ENCODE results near the gene ST6GALNAC4. TPM values are rescaled to one million over a fixed set of nuclear protein-coding genes. Genes with fewer than 3 reads are reported as not detected.
A peak's percentile ranks its signal among the peaks of the same experiment; 100 is the strongest.
"Not testable (repeated sequence)": the region's sequence is repeated elsewhere in the genome, so short reads cannot be mapped to it uniquely, and the experiment has no call there.

The ST6GALNAC4 gene
- total RNA-seq, 1 experiment from 2014 or later, result 15.4 TPM

- DNase-seq; H3K14ac ChIP-seq (ENCODE audit: insufficient read depth, low read length); H2BK12ac ChIP-seq (ENCODE audit: insufficient read length, low read depth, low read length); H3K18ac ChIP-seq (ENCODE audit: insufficient read length, low read depth, low read length); H3T11ph ChIP-seq (ENCODE audit: low read length); H4K91ac ChIP-seq (ENCODE audit: insufficient read length, low read depth, low read length); H3K9me3 ChIP-seq (ENCODE audit: control insufficient read depth, low read depth, low read length); H3K27me3 Mint-ChIP-seq (ENCODE audit: low read depth); H2BK5ac ChIP-seq (ENCODE audit: insufficient read length, low read length); H3K27ac ChIP-seq (ENCODE audit: insufficient read length, low read depth, low read length); H3K23ac ChIP-seq (ENCODE audit: insufficient read length, low read depth, low read length); H4K20me1 ChIP-seq (ENCODE audit: control insufficient read depth, insufficient read depth, insufficient read length); H2AFZ ChIP-seq (ENCODE audit: low read length); H3K56ac ChIP-seq (ENCODE audit: insufficient read length, low read depth, low read length); H3K23me2 ChIP-seq (ENCODE audit: insufficient read length, low read depth, low read length, poor library complexity, severe bottlenecking); H3K4me1 ChIP-seq (ENCODE audit: insufficient read depth, low read length); H3K27ac Mint-ChIP-seq; H3K27me3 ChIP-seq (ENCODE audit: insufficient read depth, low read length); H2BK20ac ChIP-seq (ENCODE audit: low read depth, low read length, poor library complexity, severe bottlenecking); H3K9ac ChIP-seq (ENCODE audit: extremely low read depth, insufficient read length, low read length); H3K79me2 ChIP-seq (ENCODE audit: insufficient read depth, low read length); H3K79me1 ChIP-seq (ENCODE audit: insufficient read depth, low read depth, low read length, poor library complexity, severe bottlenecking); H3K9me3 Mint-ChIP-seq; H2AK5ac ChIP-seq (ENCODE audit: insufficient read length, low read length); H3K4me2 ChIP-seq (ENCODE audit: insufficient read depth, insufficient read length, low read length); H4K8ac ChIP-seq (replicated peaks; ENCODE audit: insufficient read length, low read depth, low read length); H3K4ac ChIP-seq (ENCODE audit: low read depth, low read length); H3K4me3 Mint-ChIP-seq; H4K5ac ChIP-seq (ENCODE audit: insufficient read length, low read depth, low read length); H2BK120ac ChIP-seq (ENCODE audit: low read depth, low read length, poor library complexity, severe bottlenecking); H2BK15ac ChIP-seq (ENCODE audit: low read depth, low read length): not testable (repeated sequence)
- peak; percentile 22; the same call in 1 of the 3 replicates for TF ChIP-seq CTCF (conservative IDR thresholded peaks at IDR 0.05)
- Mint-ChIP-seq H3K36me3 (ENCODE audit: insufficient read depth in 1 of 3, low read depth in 3 of 3) (peaks cover 0 to 13% (median 0%) of the 10 kb centered on the region in 3 experiments; a peak in 3 of 7 replicates), H3K4me1 (peaks cover 4 to 15% of the 10 kb centered on the region in 2 experiments; a peak in 3 of 4 replicates)
- WGBS (ENCODE audit: extremely low coverage, insufficient read length, low lambda C conversion rate), result no CpG with 5 or more reads among the region's 9 CpGs
These were observed 46.7 kb downstream of the ST6GALNAC4 start for GRCh38 chr9:127870153-127870491.

Measured in H9 (cell line).